Measurements from ENCODE around the gene CREM.
"Not testable (repeated sequence)": the region's sequence is repeated elsewhere in the genome, so short reads cannot be mapped to it uniquely, and the experiment has no call there.

CREM gene

DNA sequence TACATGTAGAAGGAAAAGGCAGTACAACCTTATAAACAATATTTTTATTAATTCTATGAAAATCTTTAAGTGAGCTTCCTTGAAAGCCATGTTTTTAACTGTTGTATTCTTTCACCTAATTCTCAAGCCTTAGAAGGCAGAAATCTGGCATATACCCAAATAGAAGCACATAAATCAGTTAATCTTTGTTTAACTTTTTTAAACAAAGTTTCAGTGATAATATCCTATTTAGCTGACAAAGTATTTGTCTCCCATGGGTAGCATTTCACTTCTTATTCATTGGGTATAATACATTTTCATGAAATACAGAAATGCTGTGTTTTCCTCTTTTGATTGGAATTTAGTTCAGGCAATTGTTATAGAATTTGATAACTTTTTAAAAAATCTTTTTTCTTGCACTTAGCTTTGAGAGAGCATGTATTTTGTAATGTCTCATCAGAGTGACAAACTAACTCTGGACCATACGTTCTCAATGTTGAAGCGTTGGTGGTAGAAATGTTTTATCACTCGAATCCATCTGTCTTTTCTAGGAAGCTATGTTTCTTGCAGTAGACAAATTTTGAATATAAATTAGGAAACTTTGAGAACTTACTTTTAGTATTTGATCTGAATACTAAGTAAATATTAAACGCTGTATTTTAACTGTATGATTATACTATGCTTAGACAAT lies 78.1 kb downstream of the CREM start:
- no peak for DNase-seq (ENCODE audit: low read depth in 1 of 2, low spot score in 1 of 2)
- no peak for TF ChIP-seq JUND (IDR thresholded peaks at IDR 0.05; ENCODE audit: low read depth)
- in situ Hi-C loops (cut with HindIII; ENCODE audit: low pct_unique_long_range_greater_than_20kb, low sequenced_read_pairs) = no loop called here

DNA sequence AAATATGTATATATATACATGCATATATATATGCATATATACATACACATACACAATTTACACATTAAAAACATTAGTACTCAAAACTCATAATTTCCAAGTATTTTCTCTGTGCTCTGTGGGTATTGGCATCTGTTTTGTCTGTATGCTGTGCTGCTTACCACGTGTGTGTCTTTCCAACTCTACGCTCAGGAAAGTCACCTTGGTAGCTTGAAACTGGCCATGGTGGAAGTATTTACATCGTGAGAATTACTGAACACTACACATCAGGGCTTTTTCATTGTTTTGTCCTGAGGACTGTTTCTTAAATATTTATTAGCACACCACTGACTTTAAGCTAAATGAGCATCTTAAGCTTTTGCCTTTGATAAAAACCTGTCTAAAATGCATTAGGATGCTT lies 79.6 kb downstream of the CREM start:
- TF ChIP-seq JUND (IDR thresholded peaks at IDR 0.05; ENCODE audit: low read depth) = no peak
- in situ Hi-C loops (cut with HindIII; ENCODE audit: low pct_unique_long_range_greater_than_20kb, low sequenced_read_pairs) = no loop called here
- DNase-seq (ENCODE audit: low read depth in 1 of 2, low spot score in 1 of 2) = no peak

DNA sequence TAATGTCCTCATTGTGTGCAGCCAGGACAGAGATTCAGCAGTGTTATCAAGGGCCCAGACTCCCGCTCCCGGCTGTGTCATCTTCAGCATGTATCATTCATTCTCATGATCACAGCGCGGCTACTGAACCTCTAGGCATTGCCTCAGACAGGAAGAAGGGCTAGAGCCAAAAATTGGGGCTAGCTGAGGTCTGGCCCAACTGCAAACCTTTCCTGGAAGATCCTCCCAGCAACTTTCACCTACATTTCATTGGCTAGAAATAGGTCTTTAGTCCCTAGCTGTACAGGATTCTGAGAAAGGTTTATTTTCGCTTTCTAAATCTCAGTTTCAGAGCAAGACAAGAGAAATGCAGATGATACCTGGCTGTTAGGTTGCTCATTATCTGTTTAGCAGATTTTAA lies 81.9 kb downstream of the CREM start:
- in situ Hi-C loops (cut with HindIII; ENCODE audit: low pct_unique_long_range_greater_than_20kb, low sequenced_read_pairs) = no loop called here

DNA sequence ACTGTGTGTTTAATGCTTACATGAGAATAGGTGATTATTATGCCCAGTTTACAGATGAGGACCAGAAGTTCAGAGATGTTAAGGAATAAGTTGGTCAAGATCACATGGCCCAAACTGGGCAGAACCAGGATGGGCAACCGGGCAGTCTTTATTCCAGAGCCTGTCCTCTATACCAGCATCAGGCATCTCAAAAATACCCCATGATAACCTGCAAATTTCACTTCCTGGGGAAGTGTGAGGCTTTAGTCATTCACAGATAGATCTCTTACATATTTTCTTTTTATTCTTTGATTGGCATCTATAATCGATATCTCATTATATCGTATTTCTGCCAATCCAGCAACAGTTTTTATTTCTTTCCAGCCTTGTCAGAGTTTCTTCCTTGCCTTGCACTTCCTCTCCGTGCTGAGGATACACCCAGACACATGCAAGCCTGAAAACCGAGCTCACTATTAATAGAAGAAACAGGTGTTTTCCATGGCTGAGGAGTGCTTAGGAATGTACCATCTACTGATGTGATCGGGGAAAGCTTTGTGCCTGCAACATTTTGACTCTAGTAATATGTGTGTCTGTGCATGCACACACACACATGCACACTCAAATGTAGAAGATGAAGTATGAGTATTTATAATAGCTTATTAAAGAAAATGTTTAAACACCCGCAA lies 82.4 kb downstream of the CREM start:
- no peak for DNase-seq (ENCODE audit: low read depth in 1 of 2, low spot score in 1 of 2)
- no peak for TF ChIP-seq JUND (IDR thresholded peaks at IDR 0.05; ENCODE audit: low read depth)
- in situ Hi-C loops (cut with HindIII; ENCODE audit: low pct_unique_long_range_greater_than_20kb, low sequenced_read_pairs) = no loop called here

More for the DNA sequence above, 81.9 kb downstream of the CREM start:
- no peak for DNase-seq (ENCODE audit: low read depth in 1 of 2, low spot score in 1 of 2)
- no peak for TF ChIP-seq JUND (IDR thresholded peaks at IDR 0.05; ENCODE audit: low read depth)

DNA sequence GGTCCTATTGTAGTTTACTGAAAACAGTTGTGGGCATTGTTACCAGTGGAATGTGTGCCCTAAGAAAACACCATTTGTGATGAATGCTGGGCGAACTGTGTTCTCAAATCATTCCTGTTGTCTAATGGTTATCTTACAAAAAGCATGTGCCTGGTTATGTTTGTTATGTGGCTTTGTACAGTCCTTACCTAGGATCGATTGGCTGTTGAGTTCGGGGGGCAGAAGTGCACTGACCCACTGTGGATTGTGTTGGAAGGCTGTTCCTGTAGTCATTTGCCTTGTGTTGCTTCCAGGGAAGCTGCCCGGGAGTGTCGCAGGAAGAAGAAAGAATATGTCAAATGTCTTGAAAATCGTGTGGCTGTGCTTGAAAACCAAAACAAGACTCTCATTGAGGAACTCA lies 84.3 kb downstream of the CREM start:
- no peak for TF ChIP-seq JUND (IDR thresholded peaks at IDR 0.05; ENCODE audit: low read depth)

DNA sequence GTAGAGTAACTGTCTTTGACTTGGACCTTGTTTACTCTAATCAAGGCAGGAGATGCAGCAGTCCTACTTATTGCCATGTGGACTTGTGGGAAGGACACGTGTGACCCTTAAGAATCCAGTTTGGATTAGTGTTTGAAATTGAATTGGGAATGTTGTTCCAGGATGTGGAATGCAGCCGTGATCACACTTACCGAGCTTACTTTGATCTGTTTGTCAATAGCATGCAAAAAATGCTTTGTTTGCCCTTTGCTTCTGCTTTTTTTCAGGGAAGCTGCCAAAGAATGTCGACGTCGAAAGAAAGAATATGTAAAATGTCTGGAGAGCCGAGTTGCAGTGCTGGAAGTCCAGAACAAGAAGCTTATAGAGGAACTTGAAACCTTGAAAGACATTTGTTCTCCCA lies 84.7 kb downstream of the CREM start:
- TF ChIP-seq JUND (IDR thresholded peaks at IDR 0.05; ENCODE audit: low read depth) = no peak
- no peak for DNase-seq (ENCODE audit: low read depth in 1 of 2, low spot score in 1 of 2)
- in situ Hi-C loops (cut with HindIII; ENCODE audit: low pct_unique_long_range_greater_than_20kb, low sequenced_read_pairs) = no loop called here

More for the DNA sequence above, 84.3 kb downstream of the CREM start:
- DNase-seq (ENCODE audit: low read depth in 1 of 2, low spot score in 1 of 2) = no peak
- in situ Hi-C loops (cut with HindIII; ENCODE audit: low pct_unique_long_range_greater_than_20kb, low sequenced_read_pairs) = no loop called here

DNA sequence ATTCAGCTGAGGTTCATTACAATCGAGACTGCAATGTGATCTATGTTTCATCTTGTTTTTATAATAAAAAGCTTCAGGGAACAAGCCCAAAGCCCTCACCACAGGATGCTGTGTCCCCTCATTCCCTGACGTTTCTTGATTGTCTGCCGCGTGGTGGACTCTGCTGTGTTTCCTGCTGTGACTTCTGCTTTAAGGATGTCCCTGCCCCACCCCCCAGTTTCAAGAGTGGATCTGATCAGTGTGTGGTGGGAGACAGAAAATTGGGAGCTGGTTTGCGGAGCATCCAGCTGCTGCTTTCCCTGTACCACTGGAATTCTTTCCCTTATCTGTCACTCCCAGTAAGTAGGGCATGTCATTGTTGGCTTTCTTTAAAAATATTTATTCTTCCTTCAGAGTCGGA lies 86.2 kb downstream of the CREM start:
- DNase-seq (ENCODE audit: low read depth in 1 of 2, low spot score in 1 of 2) = no peak
- no peak for TF ChIP-seq JUND (IDR thresholded peaks at IDR 0.05; ENCODE audit: low read depth)
- in situ Hi-C loops (cut with HindIII; ENCODE audit: low pct_unique_long_range_greater_than_20kb, low sequenced_read_pairs) = no loop called here

DNA sequence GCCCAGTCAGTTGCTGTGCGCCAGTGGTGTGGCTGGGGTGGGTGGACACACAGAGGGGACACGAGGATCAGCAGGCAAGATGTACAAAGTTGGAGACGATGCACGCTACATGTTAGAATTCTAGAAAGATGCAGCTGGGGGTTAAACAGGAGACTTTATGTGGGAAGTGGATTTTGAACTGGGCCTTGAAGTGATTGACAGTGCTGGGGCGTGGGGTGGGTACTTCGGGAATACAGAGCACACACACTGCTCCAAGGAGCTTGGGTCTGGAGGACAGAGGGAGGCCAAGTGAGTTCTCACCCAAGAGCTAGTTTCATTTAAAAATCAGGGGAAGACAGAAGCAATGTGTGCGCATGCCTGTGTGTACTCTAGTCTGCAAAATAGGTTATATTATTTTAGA lies 87.1 kb downstream of the CREM start:
- no peak for TF ChIP-seq JUND (IDR thresholded peaks at IDR 0.05; ENCODE audit: low read depth)
- DNase-seq (ENCODE audit: low read depth in 1 of 2, low spot score in 1 of 2) = no peak
- in situ Hi-C loops (cut with HindIII; ENCODE audit: low pct_unique_long_range_greater_than_20kb, low sequenced_read_pairs) = no loop called here

DNA sequence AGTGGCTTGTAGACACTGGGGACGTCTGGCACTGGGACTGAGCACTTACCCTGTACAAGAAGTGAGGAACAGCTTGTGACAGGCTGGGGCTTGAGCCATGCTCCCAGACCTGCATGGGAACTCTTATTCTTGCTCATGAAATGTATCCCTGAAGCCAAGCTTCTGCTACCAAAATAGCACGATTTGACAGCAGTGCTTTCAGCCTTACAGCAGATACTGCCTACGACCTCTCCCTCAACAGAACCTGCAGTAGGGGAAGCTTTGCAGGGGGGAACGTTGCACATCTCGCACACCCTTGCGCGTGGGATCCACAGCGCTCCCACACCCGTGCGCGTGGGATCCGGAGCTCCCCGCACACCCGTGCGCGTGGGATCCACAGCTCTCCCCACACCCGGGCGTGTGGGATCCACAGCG lies 88.0 kb downstream of the CREM start:
- in situ Hi-C loops (cut with HindIII; ENCODE audit: low pct_unique_long_range_greater_than_20kb, low sequenced_read_pairs) = no loop called here
- DNase-seq (ENCODE audit: low read depth in 1 of 2, low spot score in 1 of 2) = no peak
- no peak for TF ChIP-seq JUND (IDR thresholded peaks at IDR 0.05; ENCODE audit: low read depth)

DNA sequence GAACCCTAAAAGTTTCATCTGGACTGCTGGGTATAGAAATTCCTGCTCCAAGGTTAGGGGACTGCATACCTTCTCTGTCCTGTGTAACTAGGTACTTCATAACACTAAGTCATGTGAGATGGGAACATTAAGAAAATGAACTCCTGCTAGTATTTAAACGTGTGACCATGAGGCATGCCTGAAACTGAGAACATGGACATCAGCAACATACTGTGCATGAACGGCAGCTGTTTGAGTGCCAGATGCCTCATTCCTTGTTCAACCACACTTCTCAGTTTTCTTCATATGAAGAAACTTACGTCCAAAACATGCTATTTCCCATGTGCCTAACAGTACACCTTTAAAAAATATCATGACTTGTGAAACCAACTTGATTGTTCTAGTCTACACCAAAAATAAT lies 88.5 kb downstream of the CREM start:
- in situ Hi-C loops (cut with HindIII; ENCODE audit: low pct_unique_long_range_greater_than_20kb, low sequenced_read_pairs) = no loop called here
- no peak for DNase-seq (ENCODE audit: low read depth in 1 of 2, low spot score in 1 of 2)
- TF ChIP-seq JUND (IDR thresholded peaks at IDR 0.05; ENCODE audit: low read depth) = no peak

DNA sequence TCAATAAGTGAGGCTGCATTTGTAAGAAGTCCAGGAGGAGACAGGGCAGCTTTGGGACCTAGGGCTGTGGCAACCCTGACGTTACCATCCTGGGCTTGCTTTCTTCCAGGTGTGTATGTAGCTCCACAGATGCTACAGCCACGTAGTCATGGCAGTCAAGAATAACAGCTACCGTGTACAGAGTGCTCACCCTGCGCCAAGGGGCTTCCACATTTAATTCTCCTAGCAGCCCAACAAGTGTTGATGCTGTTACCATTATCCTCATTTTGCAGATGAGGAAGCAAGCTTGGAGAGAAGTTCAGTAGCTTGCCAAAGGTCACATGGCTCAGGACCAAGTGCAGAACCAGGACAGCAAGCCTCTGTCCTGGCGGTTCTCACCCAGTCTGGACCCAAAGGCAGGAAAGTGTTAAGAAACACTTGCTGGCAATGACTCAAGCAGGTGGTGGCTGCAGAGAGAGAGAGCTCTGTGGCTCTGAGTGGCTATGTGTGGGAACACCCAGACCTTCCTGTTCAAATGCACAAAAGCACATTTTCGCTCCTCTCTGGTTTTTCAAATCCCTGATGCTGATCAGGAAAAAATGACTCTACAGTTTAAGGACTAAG lies 89.8 kb downstream of the CREM start:
- no peak for TF ChIP-seq JUND (IDR thresholded peaks at IDR 0.05; ENCODE audit: low read depth)
- DNase-seq (ENCODE audit: low read depth in 1 of 2, low spot score in 1 of 2) = no peak
- in situ Hi-C loops (cut with HindIII; ENCODE audit: low pct_unique_long_range_greater_than_20kb, low sequenced_read_pairs) = no loop called here

DNA sequence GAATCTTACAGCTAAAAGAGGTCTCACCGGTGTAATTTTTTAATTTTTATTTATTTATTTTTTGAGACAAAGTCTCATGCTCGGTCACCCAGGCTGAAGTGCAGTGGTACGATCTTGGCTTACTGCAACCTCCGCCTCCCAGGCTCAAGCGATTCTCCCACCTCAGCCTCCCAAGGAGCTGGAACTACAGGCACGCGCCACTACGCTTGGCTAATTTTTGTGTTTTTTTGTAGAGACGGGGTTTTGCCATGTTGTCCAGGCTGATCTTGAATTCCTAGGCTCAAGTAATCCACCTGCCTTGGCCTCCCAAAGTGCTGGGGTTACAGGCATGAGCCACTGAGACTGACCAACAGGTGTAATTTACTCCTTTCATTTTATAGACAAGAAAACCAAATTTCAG lies 90.3 kb downstream of the CREM start:
- in situ Hi-C loops (cut with HindIII; ENCODE audit: low pct_unique_long_range_greater_than_20kb, low sequenced_read_pairs); DNase-seq (ENCODE audit: low read depth in 1 of 2, low spot score in 1 of 2): not testable (repeated sequence)

DNA sequence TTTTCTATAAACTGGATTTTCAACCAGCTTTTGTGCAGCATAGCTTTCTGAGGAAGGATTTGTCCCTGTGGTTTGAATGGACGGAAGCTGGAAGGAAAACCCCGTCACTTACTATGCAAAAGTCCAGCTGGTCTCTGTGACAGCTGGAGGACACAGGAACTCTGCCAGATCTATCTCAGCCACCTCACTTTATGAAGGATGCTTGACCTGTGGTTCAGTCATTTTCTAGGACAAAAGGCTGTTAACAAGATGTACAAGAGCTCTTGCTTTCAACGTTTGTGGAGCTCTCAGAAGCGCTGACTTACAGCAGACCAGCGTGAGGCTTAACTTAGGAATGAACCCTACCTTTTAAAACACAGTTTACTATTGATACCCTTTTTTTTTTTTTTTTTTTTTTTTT lies 90.8 kb downstream of the CREM start:
- no peak for DNase-seq (ENCODE audit: low read depth in 1 of 2, low spot score in 1 of 2)
- in situ Hi-C loops (cut with HindIII; ENCODE audit: low pct_unique_long_range_greater_than_20kb, low sequenced_read_pairs) = no loop called here
- TF ChIP-seq JUND (IDR thresholded peaks at IDR 0.05; ENCODE audit: low read depth) = no peak

Measured in T47D (cell line).